ENCODE data around the gene OR8G1.

Gene OR8G1

GRCh38 chr11:124276081-124276480 is 35.2 kb downstream of the OR8G1 start:
- no peak overlapping the region for H3K4me3 ChIP-seq (ENCODE audit: low read depth, low read length)
- no peaks in the 10 kb centered on the region for H3K4me1 ChIP-seq
- no peak for TF ChIP-seq CTCF (IDR thresholded peaks at IDR 0.05; ENCODE audit: low read depth, low read length)
- no peaks in the 10 kb centered on the region for H3K27me3 ChIP-seq
- no peak for DNase-seq
- H3K36me3 ChIP-seq: no peaks in the 10 kb centered on the region
- no peaks in the 10 kb centered on the region for H3K9me3 ChIP-seq

GRCh38 chr11:124277207-124277606 is 36.3 kb downstream of the OR8G1 start:
- Histone ChIP-seq H3K4me1 (no peaks in the 10 kb centered on the region), H3K9me3 (no peaks in the 10 kb centered on the region), H3K36me3 (no peaks in the 10 kb centered on the region), H3K4me3 (ENCODE audit: low read depth, low read length) (no peak overlapping the region), H3K27me3 (no peaks in the 10 kb centered on the region)
- no peak for DNase-seq
- no peak for TF ChIP-seq CTCF (IDR thresholded peaks at IDR 0.05; ENCODE audit: low read depth, low read length)

GRCh38 chr11:124277804-124278203 is 36.9 kb downstream of the OR8G1 start:
- no peaks in the 10 kb centered on the region for H3K27me3 ChIP-seq
- no peak overlapping the region for H3K4me3 ChIP-seq (ENCODE audit: low read depth, low read length)
- 0 out of 2 replicates have a peak, but pooled peaks have one; percentile 5 for TF ChIP-seq CTCF (IDR thresholded peaks at IDR 0.05; ENCODE audit: low read depth, low read length)
- no peak for DNase-seq
- no peaks in the 10 kb centered on the region for H3K36me3 ChIP-seq
- no peaks in the 10 kb centered on the region for H3K4me1 ChIP-seq
- H3K9me3 ChIP-seq: no peaks in the 10 kb centered on the region

GRCh38 chr11:124278261-124278660 is 37.4 kb downstream of the OR8G1 start:
- no peak for TF ChIP-seq CTCF (IDR thresholded peaks at IDR 0.05; ENCODE audit: low read depth, low read length)
- Histone ChIP-seq H3K36me3 (no peaks in the 10 kb centered on the region), H3K4me1 (no peaks in the 10 kb centered on the region), H3K27me3 (no peaks in the 10 kb centered on the region), H3K9me3 (no peaks in the 10 kb centered on the region), H3K4me3 (ENCODE audit: low read depth, low read length) (no peak overlapping the region)
- DNase-seq: no peak

- Histone ChIP-seq H3K4me1 (no peaks in the 10 kb centered on the region), H3K4me3 (ENCODE audit: low read depth, low read length) (no peak overlapping the region), H3K9me3 (no peaks in the 10 kb centered on the region; the same call in 1 of the 2 replicates), H3K36me3 (no peaks in the 10 kb centered on the region), H3K27me3 (no peaks in the 10 kb centered on the region)
- no peak for TF ChIP-seq CTCF (IDR thresholded peaks at IDR 0.05; ENCODE audit: low read depth, low read length)
- no peak for DNase-seq
Observed at GRCh38 chr11:124285610-124286344, 44.9 kb downstream of the OR8G1 start.

GRCh38 chr11:124294687-124295086 is 53.8 kb downstream of the OR8G1 start:
- no peak overlapping the region for H3K4me3 ChIP-seq (ENCODE audit: low read depth, low read length)
- no peaks in the 10 kb centered on the region for H3K36me3 ChIP-seq
- TF ChIP-seq CTCF (IDR thresholded peaks at IDR 0.05; ENCODE audit: low read depth, low read length): no peak
- H3K9me3 ChIP-seq: no peaks in the 10 kb centered on the region
- DNase-seq: no peak
- H3K4me1 ChIP-seq: no peaks in the 10 kb centered on the region
- H3K27me3 ChIP-seq: no peaks in the 10 kb centered on the region; the same call in 1 of the 2 replicates
